Medulla oblongata (tissue), 1 donor: ENCODE measurements around the gene MCRS1.
A peak's percentile ranks its signal among the peaks of the same experiment; 100 is the strongest.

Source experiments
- DNase-seq: peaks from one replicate; pipeline ENCODE4 v3.0.0-alpha.2; 2015; ENCODE audit errors: extremely low spot score

MCRS1 gene

GRCh38 chr12:49582850-49583249, 14.9 kb upstream of the MCRS1 start:
- DNase-seq = no peak

GRCh38 chr12:49582201-49582600, 14.3 kb upstream of the MCRS1 start:
- DNase-seq = no peak

GRCh38 chr12:49580572-49581535, 12.9 kb upstream of the MCRS1 start:
- peak; percentile 88 for DNase-seq

GRCh38 chr12:49578471-49579112, 10.7 kb upstream of the MCRS1 start:
- DNase-seq = no peak

GRCh38 chr12:49577589-49578315, 9.8 kb upstream of the MCRS1 start:
- no peak for DNase-seq

- DNase-seq = no peak
Observed at GRCh38 chr12:49568442-49569162, 660 bp upstream of the MCRS1 start.

GRCh38 chr12:49567302-49567610, 686 bp downstream of the MCRS1 start:
- no peak for DNase-seq

GRCh38 chr12:49566361-49566760, 1.6 kb downstream of the MCRS1 start:
- DNase-seq = no peak

GRCh38 chr12:49565406-49566265, 2.3 kb downstream of the MCRS1 start:
- no peak for DNase-seq

GRCh38 chr12:49564686-49565405, 3.1 kb downstream of the MCRS1 start:
- DNase-seq = no peak

- DNase-seq = no peak
Observed at GRCh38 chr12:49563951-49564685, 3.8 kb downstream of the MCRS1 start.

GRCh38 chr12:49562831-49563230, 5.1 kb downstream of the MCRS1 start:
- DNase-seq = no peak

- no peak for DNase-seq
Observed at GRCh38 chr12:49562233-49562632, 5.7 kb downstream of the MCRS1 start.

- DNase-seq = no peak
Observed at GRCh38 chr12:49560695-49561094, 7.2 kb downstream of the MCRS1 start.

GRCh38 chr12:49559011-49559675, 8.8 kb downstream of the MCRS1 start:
- DNase-seq = no peak

GRCh38 chr12:49558526-49558925, 9.4 kb downstream of the MCRS1 start:
- no peak for DNase-seq

GRCh38 chr12:49557917-49558215, 10.1 kb downstream of the MCRS1 start:
- DNase-seq = no peak

GRCh38 chr12:49557187-49557916, 10.6 kb downstream of the MCRS1 start:
- no peak for DNase-seq
